A549 (cell line): ENCODE measurements around the gene IL20RB. TPM values are rescaled to one million over a fixed set of nuclear protein-coding genes. Genes with fewer than 3 reads are reported as not detected.

Source experiments
- ATAC-seq, 2 experiments: fragments of 200-7000 bp in 1 of 2; fragments of >200 bp in 1 of 2; cut with Nextera tagmentation in 1 of 2; cut with Tn5 transposase in 1 of 2; 3 replicates each; pipeline versions ENCODE4 v1.8.0 to v1.9.1; 2018 to 2020; ENCODE audit warnings: mild to moderate bottlenecking in 1 of 2, moderate library complexity in 1 of 2
- CTCF ChIA-PET: fragments of 300-600 bp; sonication (Branson Sonifier 250); formaldehyde crosslinking; extraction: SDS; loops from one replicate; lab custom pipeline; 2021; ENCODE audit warnings: antibody characterized with exemption, inconsistent platforms; lab: Yijun Ruan, JAX
- POLR2A ChIA-PET: fragments of 350-600 bp; formaldehyde crosslinking; extraction: SDS; loops from one replicate; lab custom pipeline; 2021; ENCODE audit warnings: antibody characterized with exemption, inconsistent platforms; lab: Yijun Ruan, JAX
- DNase-seq, 2 experiments: peaks; one replicate each; pipeline versions ENCODE4 v3.0.0 to v3.0.0-alpha.2; 2011 to 2016; ENCODE audit warnings: low read depth in 1 of 2, low spot score in 1 of 2
- FAIRE-seq: peaks from 2 replicates; lab custom pipeline; 2011; peaks lifted over from hg19 to GRCh38; lab: Jason Lieb, UNC
- H3K27ac ChIP-seq, 2 experiments: fragments of >200 bp; sonication (Bioruptor Twin); formaldehyde crosslinking; 3 replicates each; pipeline ENCODE4 v1.5.1; 2016 to 2017
- H3K4me1 ChIP-seq: fragments of >200 bp; sonication (Bioruptor Twin); formaldehyde crosslinking; 3 replicates; pipeline ENCODE4 v1.6.1; 2016
- H3K4me2 ChIP-seq: fragments of >200 bp; sonication (Bioruptor Twin); formaldehyde crosslinking; 3 replicates; pipeline ENCODE4 v1.6.1; 2016
- H3K4me3 ChIP-seq: fragments of >200 bp; sonication (Bioruptor Twin); formaldehyde crosslinking; 3 replicates; pipeline ENCODE4 v1.5.1; 2016
- H3K9me3 ChIP-seq: fragments of >200 bp; sonication (Bioruptor Twin); formaldehyde crosslinking; 3 replicates; pipeline ENCODE4 v1.6.1; 2016
- CBX8 ChIP-seq: fragments of 200-600 bp; sonication (generic); IDR thresholded peaks from 2 replicates; pipeline ENCODE4 v1.6.1; 2016
- EHF ChIP-seq: fragments of 250-450 bp; sonication (Bioruptor Pico); IDR thresholded peaks from 2 replicates; pipeline ENCODE4 v1.5.0; 2020; ENCODE audit warnings: mild to moderate bottlenecking
- EHMT2 ChIP-seq: fragments of 200-600 bp; sonication (generic); IDR thresholded peaks from 2 replicates; pipeline ENCODE4 v1.6.1; 2016; ENCODE audit warnings: antibody characterized with exemption, low read depth, mild to moderate bottlenecking, moderate library complexity
- FOSB ChIP-seq: fragments of 250-450 bp; sonication (Bioruptor Pico); IDR thresholded peaks from 2 replicates; pipeline ENCODE4 v1.5.0; 2020; ENCODE audit warnings: mild to moderate bottlenecking, moderate library complexity
- FOSL2 ChIP-seq, 2 experiments: fragments of 450-650 bp in 1 of 2; fragments of >200 bp in 1 of 2; sonication (Bioruptor Twin) in 1 of 2; formaldehyde crosslinking; IDR thresholded peaks; 2 replicates each; pipeline versions ENCODE4 v1.5.0 to v1.6.1; 2016 to 2020; ENCODE audit warnings: mild to moderate bottlenecking in 1 of 2, moderate library complexity in 1 of 2
- GATA3 ChIP-seq: IDR thresholded peaks from 2 replicates; pipeline ENCODE4 v1.6.1; 2012; ENCODE audit warnings: borderline replicate concordance
- HEYL ChIP-seq: fragments of 250-450 bp; sonication (Bioruptor Pico); IDR thresholded peaks from 2 replicates; pipeline ENCODE4 v1.8.0; 2021; ENCODE audit warnings: mild to moderate bottlenecking, moderate library complexity
- JUN ChIP-seq, 2 experiments: fragments of >200 bp; sonication (Bioruptor Twin); formaldehyde crosslinking; IDR thresholded peaks; 2 replicates in 1 of 2; 3 replicates in 1 of 2; pipeline ENCODE4 v1.6.1; 2016 to 2017
- KDM1A ChIP-seq: fragments of 200-600 bp; sonication (generic); IDR thresholded peaks from 2 replicates; pipeline ENCODE4 v1.6.1; 2016; ENCODE audit warnings: low read depth, mild to moderate bottlenecking
- MAFK ChIP-seq: fragments of 450-650 bp; IDR thresholded peaks from 2 replicates; pipeline ENCODE4 v1.6.1; 2014; ENCODE audit not compliant: partially characterized antibody
- NFE2L2 ChIP-seq: fragments of 150-350 bp; conservative IDR thresholded peaks from 2 replicates; pipeline ENCODE4 v1.6.1; 2014; ENCODE audit warnings: low read length
- RARB ChIP-seq: fragments of 250-450 bp; sonication (Bioruptor Pico); IDR thresholded peaks from 2 replicates; pipeline ENCODE4 v1.8.0; 2021; ENCODE audit warnings: mild to moderate bottlenecking, moderate library complexity
- SREBF2 ChIP-seq: fragments of 450-650 bp; IDR thresholded peaks from 2 replicates; pipeline ENCODE4 v1.6.1; 2014; ENCODE audit warnings: mild to moderate bottlenecking, moderate library complexity
- ZC3H11A ChIP-seq: fragments of 450-650 bp; IDR thresholded peaks from 2 replicates; pipeline ENCODE4 v1.6.1; 2014; ENCODE audit warnings: antibody characterized with exemption, mild to moderate bottlenecking
- ZFP36 ChIP-seq: fragments of 450-650 bp; IDR thresholded peaks from 2 replicates; pipeline ENCODE4 v1.6.1; 2014; ENCODE audit warnings: borderline replicate concordance; ENCODE audit not compliant: partially characterized antibody
- ZNF302 ChIP-seq: fragments of 250-450 bp; sonication (Bioruptor Pico); IDR thresholded peaks from 2 replicates; pipeline ENCODE4 v1.9.0; 2021; ENCODE audit warnings: inconsistent platforms, mild to moderate bottlenecking, moderate library complexity
- WGBS: methylation state at CpG from one replicate; pipeline ENCODE4 v1.1.6; 2017; ENCODE audit errors: missing lambda C conversion rate; 5-methylcytosine and 5-hydroxymethylcytosine counted together
- polyA plus RNA-seq, 4 experiments: library from polyadenylated mRNA; depleted of rRNA in 3 of 4; stranded (reverse); fragments of >200 nt; fragmentation: RNase III in 1 of 4; extraction: RNeasy Plus Mini Kit Qiagen cat#74134 plus additional on column Dnase treatment in 1 of 4; gene quantifications; 2 replicates in 3 of 4; 3 replicates in 1 of 4; pipeline ENCODE4 v1.2.3, GENCODE V29; 2011 to 2017
- TF ChIP-seq, protein P1 (sequence below): fragments of >200 bp; sonication (Bioruptor Twin); formaldehyde crosslinking; IDR thresholded peaks from 3 replicates; pipeline ENCODE4 v1.5.1; 2016
- TF ChIP-seq, protein P2 (sequence below): fragments of >200 bp; sonication (Bioruptor Twin); formaldehyde crosslinking; IDR thresholded peaks from 2 replicates; pipeline ENCODE4 v1.6.1; 2016
- TF ChIP-seq, protein P3 (sequence below): fragments of >200 bp; sonication (Bioruptor Twin); formaldehyde crosslinking; IDR thresholded peaks from 3 replicates; pipeline ENCODE4 v1.6.1; 2016
- TF ChIP-seq, protein P4 (sequence below): IDR thresholded peaks from 2 replicates; pipeline ENCODE4 v1.6.1; 2012; ENCODE audit warnings: low read depth, borderline replicate concordance
- TF ChIP-seq, protein P5 (sequence below): fragments of 200-600 bp; sonication (generic); IDR thresholded peaks from 2 replicates; pipeline ENCODE4 v1.6.1; 2016; ENCODE audit warnings: antibody characterized with exemption, mild to moderate bottlenecking, moderate library complexity

The IL20RB gene
- polyA plus RNA-seq, 2 of the 4 experiments (the other 2 are of a cell fraction) = 1.1 to 6.9 TPM

DNA sequence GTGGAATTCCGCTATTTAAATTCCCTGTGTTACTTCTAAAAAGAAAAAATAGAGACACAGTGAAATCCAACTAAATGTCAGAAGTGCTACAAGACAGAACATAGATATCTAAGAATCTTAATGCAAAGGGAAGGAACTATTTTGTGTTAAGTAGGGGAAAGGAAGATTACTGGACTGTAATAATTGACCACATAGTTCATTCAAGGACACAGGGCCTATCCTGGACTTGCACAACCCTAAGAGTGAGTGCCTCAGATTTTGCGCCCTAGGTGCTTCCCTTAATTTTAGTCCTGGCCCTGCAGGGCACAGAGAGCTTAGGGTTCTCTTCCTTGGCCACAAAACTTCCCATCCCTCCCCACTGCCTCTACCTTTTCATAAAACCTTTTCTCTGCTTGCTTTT, 3.5 kb upstream of the IL20RB start:
- peaks cover 58% of the 10 kb centered on the region for H3K4me1 ChIP-seq
- WGBS = 96% methylated on average over 2 of the region's 2 CpGs
- no peak for FAIRE-seq
- TF ChIP-seq, protein P1, sequence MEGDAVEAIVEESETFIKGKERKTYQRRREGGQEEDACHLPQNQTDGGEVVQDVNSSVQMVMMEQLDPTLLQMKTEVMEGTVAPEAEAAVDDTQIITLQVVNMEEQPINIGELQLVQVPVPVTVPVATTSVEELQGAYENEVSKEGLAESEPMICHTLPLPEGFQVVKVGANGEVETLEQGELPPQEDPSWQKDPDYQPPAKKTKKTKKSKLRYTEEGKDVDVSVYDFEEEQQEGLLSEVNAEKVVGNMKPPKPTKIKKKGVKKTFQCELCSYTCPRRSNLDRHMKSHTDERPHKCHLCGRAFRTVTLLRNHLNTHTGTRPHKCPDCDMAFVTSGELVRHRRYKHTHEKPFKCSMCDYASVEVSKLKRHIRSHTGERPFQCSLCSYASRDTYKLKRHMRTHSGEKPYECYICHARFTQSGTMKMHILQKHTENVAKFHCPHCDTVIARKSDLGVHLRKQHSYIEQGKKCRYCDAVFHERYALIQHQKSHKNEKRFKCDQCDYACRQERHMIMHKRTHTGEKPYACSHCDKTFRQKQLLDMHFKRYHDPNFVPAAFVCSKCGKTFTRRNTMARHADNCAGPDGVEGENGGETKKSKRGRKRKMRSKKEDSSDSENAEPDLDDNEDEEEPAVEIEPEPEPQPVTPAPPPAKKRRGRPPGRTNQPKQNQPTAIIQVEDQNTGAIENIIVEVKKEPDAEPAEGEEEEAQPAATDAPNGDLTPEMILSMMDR = no peak
- TF ChIP-seq JUN (IDR thresholded peaks at IDR 0.05) (no peak), EHF (CRISPR knock-in tag) (no peak), HEYL (CRISPR knock-in tag) (no peak)
- no peak overlapping the region for H3K4me3 ChIP-seq
- 0 out of 3 replicates have a peak overlapping the region, but pooled peaks have one; percentile 19 for H3K4me2 ChIP-seq
- no peak for ATAC-seq
- CTCF ChIA-PET = no interaction called here
- H3K9me3 ChIP-seq = no peaks in the 10 kb centered on the region
- H3K27ac ChIP-seq = peak overlapping the region in 1 of 2 experiments; percentile 84; a peak in 3 of 6 replicates
- no peak for DNase-seq
- POLR2A ChIA-PET = no interaction called here

DNA sequence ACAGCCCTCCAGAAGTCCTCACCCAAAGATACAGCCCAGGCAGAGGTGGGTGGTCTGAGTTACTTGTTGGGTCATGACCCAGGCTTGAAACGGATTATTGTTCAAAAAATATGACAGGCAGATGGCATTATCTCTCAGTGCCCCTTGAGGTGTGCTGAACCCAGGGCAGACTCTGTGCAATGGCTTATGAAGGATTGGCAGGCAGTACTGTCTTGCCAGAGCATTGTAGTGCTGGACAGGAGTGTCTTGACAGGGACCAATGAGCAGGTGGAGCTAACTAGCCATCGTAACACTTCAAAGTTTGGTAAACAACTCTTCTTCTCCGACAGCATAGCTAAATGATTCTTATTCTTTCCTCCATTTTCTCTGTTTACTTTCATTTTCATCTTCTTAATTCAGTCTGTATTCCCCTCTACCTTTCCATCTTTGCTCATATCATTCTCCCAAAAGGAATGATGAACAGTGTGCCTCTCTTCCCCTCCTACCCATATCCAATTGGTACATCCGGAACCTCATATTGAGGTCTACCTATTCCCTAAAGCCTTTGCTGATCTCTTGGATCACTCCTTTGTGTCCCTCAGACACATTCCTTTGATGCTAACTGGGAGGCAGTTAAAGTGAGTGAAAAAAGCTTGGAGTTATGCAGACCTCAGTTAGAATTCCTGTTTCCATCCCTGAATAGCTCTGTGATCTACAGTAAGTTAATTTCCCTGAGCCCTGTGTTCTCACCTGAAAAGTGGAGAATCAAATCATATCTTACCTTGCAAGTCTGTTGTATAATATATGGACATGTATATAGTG, 2.6 kb upstream of the IL20RB start:
- FAIRE-seq (no peak), DNase-seq (no peak), ATAC-seq (peak; percentile 37 to 64; a peak in 3 of 6 replicates)
- Histone ChIP-seq H3K4me1 (peaks cover 60% of the 10 kb centered on the region), H3K27ac (peak overlapping the region; percentile 76 to 84), H3K9me3 (no peaks in the 10 kb centered on the region), H3K4me3 (no peak overlapping the region), H3K4me2 (peak overlapping the region; percentile 60)
- ChIA-PET POLR2A (interaction anchor here (0.9 kb wide), 1 partner anchor 203 kb away, joined by 3 read pairs; the partner anchor contains the start of gene STAG1), CTCF (interaction anchor here (2.0 kb wide), 1 partner anchor 59 kb away, joined by 5 read pairs; no protein-coding TSS in a partner anchor)
- WGBS = 58% methylated on average over 4 of the region's 4 CpGs
- no peak for TF ChIP-seq CBX8
- TF ChIP-seq ZFP36 = no peak
- TF ChIP-seq HEYL (CRISPR knock-in tag) = no peak
- no peak for TF ChIP-seq FOSB (CRISPR knock-in tag)
- no peak for TF ChIP-seq EHMT2
- no peak for TF ChIP-seq EHF (CRISPR knock-in tag)
- TF ChIP-seq GATA3 = no peak
- no peak for TF ChIP-seq FOSL2 (IDR thresholded peaks at IDR 0.05)
- no peak for TF ChIP-seq FOSL2 (CRISPR knock-in tag; IDR thresholded peaks at IDR 0.05)
- no peak for TF ChIP-seq KDM1A
- no peak for TF ChIP-seq ZNF302 (CRISPR knock-in tag)
- no peak for TF ChIP-seq ZC3H11A
- no peak for TF ChIP-seq SREBF2
- TF ChIP-seq, protein P2, sequence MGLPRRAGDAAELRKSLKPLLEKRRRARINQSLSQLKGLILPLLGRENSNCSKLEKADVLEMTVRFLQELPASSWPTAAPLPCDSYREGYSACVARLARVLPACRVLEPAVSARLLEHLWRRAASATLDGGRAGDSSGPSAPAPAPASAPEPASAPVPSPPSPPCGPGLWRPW = no peak
- TF ChIP-seq NFE2L2 = no peak
- no peak for TF ChIP-seq MAFK
- TF ChIP-seq RARB (CRISPR knock-in tag) = no peak
- TF ChIP-seq, protein P3, sequence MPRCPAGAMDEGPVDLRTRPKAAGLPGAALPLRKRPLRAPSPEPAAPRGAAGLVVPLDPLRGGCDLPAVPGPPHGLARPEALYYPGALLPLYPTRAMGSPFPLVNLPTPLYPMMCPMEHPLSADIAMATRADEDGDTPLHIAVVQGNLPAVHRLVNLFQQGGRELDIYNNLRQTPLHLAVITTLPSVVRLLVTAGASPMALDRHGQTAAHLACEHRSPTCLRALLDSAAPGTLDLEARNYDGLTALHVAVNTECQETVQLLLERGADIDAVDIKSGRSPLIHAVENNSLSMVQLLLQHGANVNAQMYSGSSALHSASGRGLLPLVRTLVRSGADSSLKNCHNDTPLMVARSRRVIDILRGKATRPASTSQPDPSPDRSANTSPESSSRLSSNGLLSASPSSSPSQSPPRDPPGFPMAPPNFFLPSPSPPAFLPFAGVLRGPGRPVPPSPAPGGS = no peak

DNA sequence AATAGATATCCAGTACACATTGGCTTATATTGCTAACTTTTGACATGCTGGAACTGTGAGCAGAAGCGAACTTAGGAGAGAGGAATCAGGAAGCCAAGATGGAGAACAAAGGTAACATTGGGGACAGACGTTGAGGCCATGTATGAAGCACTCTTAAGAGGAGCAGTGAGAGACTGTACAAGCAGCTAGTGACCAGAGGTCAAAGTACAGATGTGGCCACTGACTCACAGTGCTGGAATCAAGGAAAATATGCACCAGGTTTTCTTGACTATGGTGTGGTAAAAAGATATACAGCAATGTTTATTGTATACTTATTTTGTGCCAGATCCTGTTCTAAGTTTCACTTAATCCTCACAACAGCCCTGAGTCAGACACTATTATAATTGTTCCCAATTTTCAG, 2.0 kb upstream of the IL20RB start:
- 26% methylated on average over 2 of the region's 2 CpGs for WGBS
- ATAC-seq = peak; percentile 89 to 91
- no peak for FAIRE-seq
- DNase-seq = peak; percentile 26 to 66
- TF ChIP-seq, protein P4, sequence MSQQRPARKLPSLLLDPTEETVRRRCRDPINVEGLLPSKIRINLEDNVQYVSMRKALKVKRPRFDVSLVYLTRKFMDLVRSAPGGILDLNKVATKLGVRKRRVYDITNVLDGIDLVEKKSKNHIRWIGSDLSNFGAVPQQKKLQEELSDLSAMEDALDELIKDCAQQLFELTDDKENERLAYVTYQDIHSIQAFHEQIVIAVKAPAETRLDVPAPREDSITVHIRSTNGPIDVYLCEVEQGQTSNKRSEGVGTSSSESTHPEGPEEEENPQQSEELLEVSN = no peak
- TF ChIP-seq, protein P5, sequence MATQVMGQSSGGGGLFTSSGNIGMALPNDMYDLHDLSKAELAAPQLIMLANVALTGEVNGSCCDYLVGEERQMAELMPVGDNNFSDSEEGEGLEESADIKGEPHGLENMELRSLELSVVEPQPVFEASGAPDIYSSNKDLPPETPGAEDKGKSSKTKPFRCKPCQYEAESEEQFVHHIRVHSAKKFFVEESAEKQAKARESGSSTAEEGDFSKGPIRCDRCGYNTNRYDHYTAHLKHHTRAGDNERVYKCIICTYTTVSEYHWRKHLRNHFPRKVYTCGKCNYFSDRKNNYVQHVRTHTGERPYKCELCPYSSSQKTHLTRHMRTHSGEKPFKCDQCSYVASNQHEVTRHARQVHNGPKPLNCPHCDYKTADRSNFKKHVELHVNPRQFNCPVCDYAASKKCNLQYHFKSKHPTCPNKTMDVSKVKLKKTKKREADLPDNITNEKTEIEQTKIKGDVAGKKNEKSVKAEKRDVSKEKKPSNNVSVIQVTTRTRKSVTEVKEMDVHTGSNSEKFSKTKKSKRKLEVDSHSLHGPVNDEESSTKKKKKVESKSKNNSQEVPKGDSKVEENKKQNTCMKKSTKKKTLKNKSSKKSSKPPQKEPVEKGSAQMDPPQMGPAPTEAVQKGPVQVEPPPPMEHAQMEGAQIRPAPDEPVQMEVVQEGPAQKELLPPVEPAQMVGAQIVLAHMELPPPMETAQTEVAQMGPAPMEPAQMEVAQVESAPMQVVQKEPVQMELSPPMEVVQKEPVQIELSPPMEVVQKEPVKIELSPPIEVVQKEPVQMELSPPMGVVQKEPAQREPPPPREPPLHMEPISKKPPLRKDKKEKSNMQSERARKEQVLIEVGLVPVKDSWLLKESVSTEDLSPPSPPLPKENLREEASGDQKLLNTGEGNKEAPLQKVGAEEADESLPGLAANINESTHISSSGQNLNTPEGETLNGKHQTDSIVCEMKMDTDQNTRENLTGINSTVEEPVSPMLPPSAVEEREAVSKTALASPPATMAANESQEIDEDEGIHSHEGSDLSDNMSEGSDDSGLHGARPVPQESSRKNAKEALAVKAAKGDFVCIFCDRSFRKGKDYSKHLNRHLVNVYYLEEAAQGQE = no peak
- TF ChIP-seq FOSL2 (IDR thresholded peaks at IDR 0.05) (no peak), FOSL2 (CRISPR knock-in tag; IDR thresholded peaks at IDR 0.05) (peak; percentile 49)
- Histone ChIP-seq H3K9me3 (no peaks in the 10 kb centered on the region), H3K4me3 (no peak overlapping the region), H3K27ac (peak overlapping the region; percentile 76 to 84), H3K4me2 (peak overlapping the region; percentile 60), H3K4me1 (peaks cover 66% of the 10 kb centered on the region)
- ChIA-PET POLR2A (interaction anchor here (0.9 kb wide), 1 partner anchor 203 kb away, joined by 3 read pairs; the partner anchor contains the start of gene STAG1), CTCF (interaction anchor here (2.0 kb wide), 1 partner anchor 58 kb away, joined by 5 read pairs; no protein-coding TSS in a partner anchor)
